ENCODE results near the gene CFL1. TPM values are rescaled to one million over a fixed set of nuclear protein-coding genes. Genes with fewer than 3 reads are reported as not detected.

The CFL1 gene
- total RNA-seq, 1 experiment from 2014 or later = 960 TPM

- Histone ChIP-seq H3K9me3 (0 out of 2 replicates have a peak, but pooled peaks cover 3% of the 10 kb centered on the region), H3K4me1 (peaks cover 25% of the 10 kb centered on the region), H3K4me3 (ENCODE audit: low read depth, low read length) (no peak overlapping the region), H3K36me3 (ENCODE audit: control insufficient read depth, insufficient read depth, low read length) (peaks cover 12% of the 10 kb centered on the region; the same call in 1 of the 2 replicates), H3K27me3 (replicated peaks; ENCODE audit: control insufficient read depth, insufficient read depth, low read length) (no peaks in the 10 kb centered on the region)
- TF ChIP-seq CTCF (IDR thresholded peaks at IDR 0.05; ENCODE audit: insufficient read depth in 1 of 2, low read depth in 1 of 2, low read length in 1 of 2, severe bottlenecking in 1 of 2, unreplicated experiment in 1 of 2) = peak in 1 of 2 experiments; percentile 16
- Mint-ChIP-seq H3K4me3 (ENCODE audit: unreplicated experiment) (peak overlapping the region; percentile 68), H3K36me3 (ENCODE audit: insufficient read depth, unreplicated experiment) (peaks cover 88% of the 10 kb centered on the region), H3K27ac (ENCODE audit: unreplicated experiment) (peak overlapping the region; percentile 64), H3K9me3 (ENCODE audit: unreplicated experiment) (no peaks in the 10 kb centered on the region), H3K27me3 (ENCODE audit: insufficient read depth, unreplicated experiment) (no peaks in the 10 kb centered on the region), H3K4me1 (ENCODE audit: low read depth, unreplicated experiment) (peaks cover 39% of the 10 kb centered on the region)
- intact Hi-C loops (cut with micrococcal nuclease; ENCODE audit: unreplicated experiment) = no loop called here
- no peak for DNase-seq
- BruUV-seq (replicated peaks) = no TSS peak
- CTCF ChIA-PET = interaction anchor here (0.6 to 1.4 kb wide), 5 partner anchors 26 to 136 kb away, joined by 3 to 9 read pairs (median 6); partner anchors contain the start of gene FIBP
- POLR2A ChIA-PET = interaction anchor here (0.6 to 1.4 kb wide), 2 partner anchors 35 to 133 kb away, joined by 3 to 7 read pairs; partner anchors contain the start of genes FIBP and RNASEH2C
Observed at GRCh38 chr11:65853246-65853979, 4.6 kb downstream of the CFL1 start.

GRCh38 chr11:65852508-65853245, 5.3 kb downstream of the CFL1 start:
- BruUV-seq (replicated peaks) = no TSS peak
- intact Hi-C loops (cut with micrococcal nuclease; ENCODE audit: unreplicated experiment) = no loop called here
- no peak for TF ChIP-seq CTCF (IDR thresholded peaks at IDR 0.05; ENCODE audit: insufficient read depth in 1 of 2, low read depth in 1 of 2, low read length in 1 of 2, severe bottlenecking in 1 of 2, unreplicated experiment in 1 of 2)
- H3K4me1 ChIP-seq = peaks cover 25% of the 10 kb centered on the region
- Mint-ChIP-seq H3K27ac (ENCODE audit: unreplicated experiment) (peak overlapping the region; percentile 65), H3K4me3 (ENCODE audit: unreplicated experiment) (no peak overlapping the region), H3K9me3 (ENCODE audit: unreplicated experiment) (no peaks in the 10 kb centered on the region), H3K36me3 (ENCODE audit: insufficient read depth, unreplicated experiment) (peaks cover 81% of the 10 kb centered on the region), H3K27me3 (ENCODE audit: insufficient read depth, unreplicated experiment) (no peaks in the 10 kb centered on the region), H3K4me1 (ENCODE audit: low read depth, unreplicated experiment) (peaks cover 39% of the 10 kb centered on the region)
- ChIA-PET CTCF (interaction anchor here (0.8 to 1.5 kb wide), 4 partner anchors 7 to 36 kb away, joined by 3 to 8 read pairs (median 4); partner anchors contain the start of genes FIBP and MUS81), POLR2A (interaction anchor here (0.6 to 1.4 kb wide), 3 partner anchors 35 to 132 kb away, joined by 3 to 7 read pairs (median 3); partner anchors contain the start of genes FIBP and RNASEH2C)
- H3K27me3 ChIP-seq (replicated peaks; ENCODE audit: control insufficient read depth, insufficient read depth, low read length) = no peaks in the 10 kb centered on the region
- 0 out of 2 replicates have a peak, but pooled peaks cover 3% of the 10 kb centered on the region for H3K9me3 ChIP-seq
- H3K36me3 ChIP-seq (ENCODE audit: control insufficient read depth, insufficient read depth, low read length) = peaks cover 12% of the 10 kb centered on the region; the same call in 1 of the 2 replicates
- peak in 1 of 2 experiments; percentile 46 for DNase-seq
- H3K4me3 ChIP-seq (ENCODE audit: low read depth, low read length) = no peak overlapping the region

All from Caco-2 (cell line).